Body of pancreas (tissue), 4 donors: ENCODE measurements around the gene BTG3.

Experiments used
- CTCF ChIP-seq, 7 experiments: fragments of 450-650 bp in 4 of 7; fragments of 200-600 bp in 3 of 7; sonication (generic) in 3 of 7; IDR thresholded peaks; one replicate each; pipeline ENCODE4 v1.5.1; 2016 to 2019; ENCODE audit warnings: antibody characterized with exemption in 7 of 7
- POLR2A ChIP-seq, 3 donors: fragments of 450-650 bp; IDR thresholded peaks; one replicate each; pipeline ENCODE4 v1.6.1; 2016; ENCODE audit warnings: antibody characterized with exemption in 3 of 3, mild to moderate bottlenecking in 2 of 3

GRCh38 chr21:17644186-17644585, 31.5 kb upstream of the BTG3 start:
- TF ChIP-seq CTCF (IDR thresholded peaks at IDR 0.05) (no peak), POLR2A (IDR thresholded peaks at IDR 0.05) (no peak)
